Endodermal cell (in vitro differentiated cells): ENCODE results near the gene VAMP5. TPM values are rescaled to one million over a fixed set of nuclear protein-coding genes. Genes with fewer than 3 reads are reported as not detected.
"Not testable (repeated sequence)": the region's sequence is repeated elsewhere in the genome, so short reads cannot be mapped to it uniquely, and the experiment has no call there.

Experiments
- DNase-seq: peaks from one replicate; pipeline ENCODE4 v3.0.0-alpha.2; 2017
- H3K27ac ChIP-seq: 2 replicates; pipeline ENCODE4 v1.5.1; 2013; ENCODE audit warnings: mild to moderate bottlenecking, low read depth, low read length, moderate library complexity
- H3K27me3 ChIP-seq: 2 replicates; pipeline ENCODE4 v1.6.1; 2013; ENCODE audit warnings: mild to moderate bottlenecking, low read length, moderate library complexity; ENCODE audit not compliant: insufficient read depth, control insufficient read depth, poor library complexity, severe bottlenecking
- H3K36me3 ChIP-seq: 2 replicates; pipeline ENCODE4 v1.7.0; 2013; ENCODE audit warnings: mild to moderate bottlenecking, low read length, moderate library complexity; ENCODE audit not compliant: control insufficient read depth, insufficient read depth
- H3K4me1 ChIP-seq: one replicate; pipeline ENCODE4 v1.7.0; 2013; ENCODE audit warnings: low read length; ENCODE audit not compliant: control insufficient read depth, insufficient read depth
- H3K4me3 ChIP-seq: 2 replicates; pipeline ENCODE4 v1.5.1; 2013; ENCODE audit warnings: mild to moderate bottlenecking, low read length, moderate library complexity
- H3K9ac ChIP-seq: 2 replicates; pipeline ENCODE4 v1.6.1; 2013; ENCODE audit warnings: mild to moderate bottlenecking, low read length, moderate library complexity; ENCODE audit not compliant: poor library complexity, severe bottlenecking; ENCODE audit errors: extremely low read depth
- H3K9me3 ChIP-seq: 2 replicates; pipeline ENCODE4 v1.6.1; 2013; ENCODE audit warnings: mild to moderate bottlenecking, low read length, moderate library complexity; ENCODE audit not compliant: control insufficient read depth
- H3K27ac Mint-ChIP-seq: 2 replicates; pipeline ENCODE4 v1.8.0; 2020; ENCODE audit warnings: mixed read lengths
- H3K27me3 Mint-ChIP-seq: 2 replicates; pipeline ENCODE4 v1.8.0; 2021; ENCODE audit warnings: mild to moderate bottlenecking, mixed read lengths; ENCODE audit not compliant: insufficient read depth
- H3K36me3 Mint-ChIP-seq: 2 replicates; pipeline ENCODE4 v1.8.0; 2020; ENCODE audit warnings: low read depth, mixed read lengths
- H3K4me1 Mint-ChIP-seq: 2 replicates; pipeline ENCODE4 v1.8.0; 2020; ENCODE audit warnings: mixed read lengths
- H3K4me3 Mint-ChIP-seq: 2 replicates; pipeline ENCODE4 v1.8.0; 2020; ENCODE audit warnings: mild to moderate bottlenecking, moderate library complexity, mixed read lengths
- H3K9me3 Mint-ChIP-seq: 2 replicates; pipeline ENCODE4 v1.8.0; 2020; ENCODE audit warnings: mild to moderate bottlenecking, mixed read lengths
- CTCF ChIP-seq: fragments of 200-600 bp; sonication (generic); conservative IDR thresholded peaks from 2 replicates; pipeline ENCODE4 v1.5.0; 2021; ENCODE audit warnings: antibody characterized with exemption, mild to moderate bottlenecking
- WGBS, 2 experiments: methylation state at CpG; one replicate each; pipeline versions ENCODE4 v1.1.5 to v1.1.7; 2013; ENCODE audit warnings: missing lambda C conversion rate in 2 of 2, mixed read lengths in 1 of 2; ENCODE audit not compliant: insufficient coverage in 1 of 2, insufficient read length in 1 of 2; 5-methylcytosine and 5-hydroxymethylcytosine counted together
- total RNA-seq, 2 donors: library from RNA; stranded (reverse); fragmentation: NEBNext Ultra II Directional in 1 of 2; extraction: Animal tissue kit (Norgen Biotek cat#: 25700) in 1 of 2; gene quantifications; 2 replicates in 1 of 2; 3 replicates in 1 of 2; pipeline ENCODE4 v1.2.1, GENCODE V29; 2021

Gene VAMP5
- total RNA-seq, 2 donors from 2014 or later, result 6.3 to 13.9 TPM

DNA sequence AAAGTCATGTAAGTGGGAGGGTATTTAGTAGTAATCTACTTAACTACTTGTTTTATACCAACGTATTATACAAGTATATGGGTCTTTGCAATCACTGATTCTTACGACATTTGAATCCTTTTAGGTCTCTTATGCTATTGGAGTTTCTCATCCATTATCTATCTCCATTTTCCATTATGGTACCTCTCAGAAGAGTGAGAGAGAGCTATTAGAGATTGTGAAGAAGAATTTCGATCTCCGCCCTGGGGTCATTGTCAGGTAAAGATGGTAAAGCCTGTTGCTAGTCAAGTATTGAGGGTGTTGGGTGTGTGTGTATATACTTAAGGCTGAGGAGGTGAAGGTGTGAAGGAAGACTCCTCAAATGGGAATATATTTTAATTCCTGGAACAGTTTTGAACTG lies 41.5 kb upstream of the VAMP5 start:
- 96 to 100% methylated on average over 2 to 3 of the region's 4 CpGs for WGBS, 2 experiments
- no peak for DNase-seq
- H3K9me3 Mint-ChIP-seq, result no peaks in the 10 kb centered on the region
- no peak overlapping the region for H3K27ac ChIP-seq
- peak overlapping the region; percentile 9 for H3K27ac Mint-ChIP-seq
- H3K4me1 Mint-ChIP-seq, result peaks cover 31% of the 10 kb centered on the region
- H3K4me3 Mint-ChIP-seq, result peak overlapping the region; percentile 95
- H3K9me3 ChIP-seq, result no peaks in the 10 kb centered on the region
- no peak for TF ChIP-seq CTCF
- peak overlapping the region; percentile 99 for H3K4me3 ChIP-seq
- no peaks in the 10 kb centered on the region for H3K27me3 Mint-ChIP-seq
- H3K4me1 ChIP-seq, result peaks cover 18% of the 10 kb centered on the region
- peaks cover 65% of the 10 kb centered on the region for H3K36me3 Mint-ChIP-seq
- H3K9ac ChIP-seq, result no peak overlapping the region
- peaks cover 61% of the 10 kb centered on the region for H3K36me3 ChIP-seq
- no peaks in the 10 kb centered on the region for H3K27me3 ChIP-seq

- Mint-ChIP-seq H3K36me3 (peaks cover 77% of the 10 kb centered on the region), H3K27ac (peak overlapping the region; percentile 41), H3K4me1 (peaks cover 27% of the 10 kb centered on the region)
- not testable (repeated sequence) for DNase-seq, H3K4me3 Mint-ChIP-seq, H3K27ac ChIP-seq, H3K4me3 ChIP-seq, H3K9me3 ChIP-seq, H3K27me3 ChIP-seq, H3K9ac ChIP-seq, H3K27me3 Mint-ChIP-seq, H3K9me3 Mint-ChIP-seq
- Histone ChIP-seq H3K36me3 (peaks cover 76% of the 10 kb centered on the region), H3K4me1 (peaks cover 15% of the 10 kb centered on the region)
- 95% methylated on average over 3 of the region's 3 CpGs; no CpG with 5 or more reads in 1 of the 2 experiments for WGBS, 2 experiments
Measured at GRCh38 chr2:85544254-85544691, 40.0 kb upstream of the VAMP5 start.

DNA sequence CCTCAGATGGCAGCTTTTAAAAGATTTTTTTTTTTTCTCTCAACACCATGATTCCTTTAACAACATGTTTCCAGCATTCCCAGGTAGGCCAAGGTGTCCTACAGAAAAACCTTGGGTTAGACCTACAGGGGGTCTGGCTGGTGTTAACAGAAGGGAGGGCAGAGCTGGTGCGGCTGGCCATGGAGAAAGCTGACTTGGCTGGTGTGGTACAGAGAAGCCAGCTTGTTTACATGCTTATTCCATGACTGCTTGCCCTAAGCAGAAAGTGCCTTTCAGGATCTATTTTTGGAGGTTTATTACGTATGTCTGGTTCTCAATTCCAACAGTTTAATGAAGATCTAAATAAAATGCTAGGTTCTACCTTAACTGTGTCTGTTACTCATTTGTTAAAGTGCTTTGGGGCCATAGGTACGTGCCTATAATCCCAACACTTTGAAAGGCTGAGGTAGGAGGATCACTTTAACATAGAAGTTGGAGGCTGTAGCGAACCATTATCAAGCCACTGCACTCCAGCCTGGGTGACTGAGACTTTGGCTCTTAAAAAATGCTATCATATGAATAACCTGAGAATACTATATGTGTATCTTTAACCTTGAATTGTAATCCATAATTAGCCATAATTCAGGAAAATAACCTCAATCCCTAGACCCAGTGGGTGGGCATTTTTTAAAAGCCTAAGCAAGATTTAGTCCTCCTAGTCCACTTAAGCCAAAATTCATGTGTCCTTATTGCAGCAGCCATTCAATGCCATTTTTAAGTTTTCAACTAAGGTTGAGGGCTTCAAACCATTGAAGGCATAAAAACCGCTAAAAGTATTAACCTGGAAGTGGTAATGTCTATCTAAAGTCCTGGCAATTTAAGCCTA lies 39.1 kb upstream of the VAMP5 start:
- not testable (repeated sequence) for H3K27me3 ChIP-seq, H3K4me3 Mint-ChIP-seq, H3K27ac Mint-ChIP-seq, H3K9ac ChIP-seq, H3K4me3 ChIP-seq, H3K9me3 Mint-ChIP-seq, H3K9me3 ChIP-seq, H3K27me3 Mint-ChIP-seq, DNase-seq, H3K27ac ChIP-seq
- H3K4me1 ChIP-seq, result peaks cover 15% of the 10 kb centered on the region
- 93 to 100% methylated on average over 2 to 5 of the region's 5 CpGs for WGBS, 2 experiments
- peaks cover 85% of the 10 kb centered on the region for H3K36me3 ChIP-seq
- peaks cover 32% of the 10 kb centered on the region for H3K4me1 Mint-ChIP-seq
- H3K36me3 Mint-ChIP-seq, result peaks cover 80% of the 10 kb centered on the region

DNA sequence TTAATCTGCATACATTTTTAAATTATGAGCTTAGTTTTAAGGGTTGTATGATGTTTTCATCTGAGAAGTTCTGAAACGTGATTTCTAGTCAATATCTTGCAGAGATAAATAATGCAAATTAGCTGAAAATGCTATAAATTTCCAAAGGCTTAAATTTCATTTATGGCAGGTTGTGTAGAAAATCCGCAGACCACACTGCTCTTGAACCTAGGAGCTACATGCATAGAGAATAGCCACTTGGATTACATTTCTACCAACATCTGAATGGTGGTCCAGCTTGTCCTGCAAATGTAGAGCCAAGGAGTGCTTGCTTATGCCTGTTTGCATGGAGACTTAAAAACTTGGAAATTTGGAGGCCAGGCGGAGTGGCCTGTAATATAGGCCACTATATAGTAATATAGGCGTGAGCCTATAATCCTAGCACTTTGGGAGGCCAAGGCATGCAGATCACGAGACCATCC lies 38.4 kb upstream of the VAMP5 start:
- Mint-ChIP-seq H3K36me3 (peaks cover 80% of the 10 kb centered on the region), H3K27ac (no peak overlapping the region), H3K9me3 (no peaks in the 10 kb centered on the region), H3K27me3 (no peaks in the 10 kb centered on the region), H3K4me1 (peaks cover 30% of the 10 kb centered on the region), H3K4me3 (no peak overlapping the region)
- peaks cover 15% of the 10 kb centered on the region for H3K4me1 ChIP-seq
- no peak for TF ChIP-seq CTCF
- DNase-seq, result no peak
- H3K4me3 ChIP-seq, result no peak overlapping the region
- peaks cover 87% of the 10 kb centered on the region for H3K36me3 ChIP-seq
- H3K27ac ChIP-seq, result no peak overlapping the region
- 78 to 89% methylated on average over 4 to 5 of the region's 5 CpGs for WGBS, 2 experiments
- H3K9ac ChIP-seq, result no peak overlapping the region
- H3K9me3 ChIP-seq, result no peaks in the 10 kb centered on the region
- H3K27me3 ChIP-seq, result no peaks in the 10 kb centered on the region
